K562 (cell line): ENCODE results near the gene LGALS3. TPM values are rescaled to one million over a fixed set of nuclear protein-coding genes. Genes with fewer than 3 reads are reported as not detected.

ENCODE experiments used
- ATAC-seq: fragments of 200-7000 bp; cut with Tn5 transposase; 3 replicates; pipeline ENCODE4 v1.9.1; 2020; ENCODE audit warnings: moderate library complexity
- BruUV-seq: library from RNA; stranded (reverse); fragments of 400-500 nt; replicated peaks from 2 replicates; lab custom pipeline; 2021; lab: Mats Ljungman, UMichigan
- CTCF ChIA-PET: fragments of 300-600 bp; formaldehyde crosslinking; extraction: SDS; loops from one replicate; lab custom pipeline; 2021; ENCODE audit warnings: low intra/inter-chr PET ratio; lab: Yijun Ruan, JAX
- POLR2A ChIA-PET: fragments of 300-600, 350-650 bp; sonication (Branson Sonifier 250); formaldehyde crosslinking; extraction: SDS; loops from one replicate; lab custom pipeline; 2021; ENCODE audit warnings: antibody characterized with exemption, inconsistent platforms; lab: Yijun Ruan, JAX
- DNase-seq, 4 experiments: peaks; one replicate each; pipeline versions ENCODE4 v3.0.0 to v3.0.0-alpha.2; 2011 to 2018; ENCODE audit warnings: low spot score in 3 of 4, mixed read lengths in 3 of 4; ENCODE audit errors: extremely low read depth in 1 of 4
- FAIRE-seq: peaks from 2 replicates; lab custom pipeline; 2011; peaks lifted over from hg19 to GRCh38; lab: Jason Lieb, UNC
- H2AFZ ChIP-seq: 2 replicates; pipeline ENCODE4 v1.6.0; 2011; ENCODE audit warnings: low read depth, low read length, control low read depth, inconsistent platforms
- H3K27ac ChIP-seq: fragments of 200-600 bp; 3 replicates; pipeline ENCODE4 v1.8.0; 2011; ENCODE audit warnings: low read depth, mild to moderate bottlenecking, control low read depth, inconsistent platforms, low read length, moderate library complexity, mixed read lengths; ENCODE audit errors: extremely low read depth
- H3K27me3 ChIP-seq, 2 experiments: fragments of 300-600 bp in 1 of 2; 2 replicates in 1 of 2; 3 replicates in 1 of 2; pipeline versions ENCODE4 v1.6.0 to v1.8.0; 2011; ENCODE audit warnings: inconsistent platforms in 2 of 2, low read length in 2 of 2, mild to moderate bottlenecking in 1 of 2, mixed read lengths in 1 of 2, moderate library complexity in 1 of 2; ENCODE audit not compliant: control insufficient read depth in 2 of 2, insufficient read depth in 2 of 2
- H3K36me3 ChIP-seq: fragments of 300-600 bp; 3 replicates; pipeline ENCODE4 v1.8.0; 2011; ENCODE audit warnings: mild to moderate bottlenecking, low read length, inconsistent platforms; ENCODE audit not compliant: control insufficient read depth, insufficient read depth
- H3K4me1 ChIP-seq, 2 experiments: fragments of 200-600 bp in 1 of 2; replicated peaks in 1 of 2; 2 replicates in 1 of 2; 3 replicates in 1 of 2; pipeline versions ENCODE4 v1.5.1 to v1.8.0; 2011; ENCODE audit warnings: inconsistent platforms in 2 of 2, low read length in 2 of 2, mild to moderate bottlenecking in 1 of 2, mixed read lengths in 1 of 2, moderate library complexity in 1 of 2; ENCODE audit not compliant: control insufficient read depth in 2 of 2, insufficient read depth in 2 of 2
- H3K4me2 ChIP-seq: 2 replicates; pipeline ENCODE4 v1.6.1; 2011; ENCODE audit warnings: low read length, control low read depth, inconsistent platforms, mixed read lengths; ENCODE audit not compliant: insufficient read depth
- H3K4me3 ChIP-seq: fragments of 200-600 bp; sonication (generic), shearing (Covaris generic); 2 replicates; pipeline ENCODE4 v1.5.1; 2016; ENCODE audit warnings: control low read depth, inconsistent platforms
- H3K79me2 ChIP-seq: fragments of 200-600 bp; 3 replicates; pipeline ENCODE4 v1.8.0; 2011; ENCODE audit warnings: low read length, inconsistent platforms; ENCODE audit not compliant: control insufficient read depth, insufficient read depth
- H3K9ac ChIP-seq, 2 experiments: 2 replicates each; pipeline versions ENCODE4 v1.6.0 to v1.6.1; 2011; ENCODE audit warnings: low read depth in 2 of 2, low read length in 2 of 2, control low read depth in 1 of 2, inconsistent platforms in 1 of 2, mild to moderate bottlenecking in 1 of 2, mixed read lengths in 1 of 2; ENCODE audit not compliant: insufficient read depth in 1 of 2
- H3K9me1 ChIP-seq: one replicate; pipeline ENCODE4 v1.6.0; 2011; ENCODE audit warnings: inconsistent platforms, mild to moderate bottlenecking, low read length, moderate library complexity; ENCODE audit not compliant: control insufficient read depth, insufficient read depth
- H3K9me3 ChIP-seq: replicated peaks from 2 replicates; pipeline ENCODE4 v1.5.1; 2011; ENCODE audit warnings: low read depth, low read length, inconsistent platforms; ENCODE audit not compliant: control insufficient read depth, insufficient read depth
- H4K20me1 ChIP-seq: replicated peaks from 2 replicates; pipeline ENCODE4 v1.6.1; 2011; ENCODE audit warnings: low read length, inconsistent platforms, mixed read lengths; ENCODE audit not compliant: control insufficient read depth, insufficient read depth
- CHAMP1 ChIP-seq: fragments of 450-650 bp; IDR thresholded peaks from 2 replicates; pipeline ENCODE4 v1.6.1; 2016; ENCODE audit warnings: mild to moderate bottlenecking
- FOXK2 ChIP-seq, 2 experiments: fragments of 450-650 bp; IDR thresholded peaks in 1 of 2; conservative IDR thresholded peaks in 1 of 2; 2 replicates each; pipeline ENCODE4 v1.6.1; 2016; ENCODE audit warnings: low read depth in 2 of 2, mild to moderate bottlenecking in 1 of 2
- NFYB ChIP-seq: IDR thresholded peaks from 2 replicates; pipeline ENCODE4 v1.6.1; 2011; ENCODE audit warnings: mild to moderate bottlenecking, moderate library complexity; ENCODE audit not compliant: insufficient read length; ENCODE audit errors: extremely low read depth
- TFAP4 ChIP-seq: sonication (generic); formaldehyde crosslinking; IDR thresholded peaks from 2 replicates; pipeline ENCODE4 v1.8.0; 2022; ENCODE audit warnings: missing genetic modification reagents, mild to moderate bottlenecking, moderate library complexity, borderline replicate concordance
- WGBS: fragments of 100-300 bp; shearing (Covaris generic); methylation state at CpG from one replicate; pipeline ENCODE4 v1.1.6; 2016; ENCODE audit warnings: low coverage, mixed read lengths; ENCODE audit not compliant: insufficient coverage; ENCODE audit errors: missing lambda C conversion rate; 5-methylcytosine and 5-hydroxymethylcytosine counted together
- in situ Hi-C: fragments of 300-500 bp; cut with MboI; formaldehyde crosslinking; loops from 4 replicates; pipeline ENCODE4 v1.15.0; 2018; ENCODE audit warnings: inconsistent platforms, mixed read lengths
- intact Hi-C: fragments of 100-400 bp; cut with micrococcal nuclease; formaldehyde crosslinking; loops from 2 replicates; pipeline ENCODE4 v1.14.2; 2022
- polyA plus RNA-seq, 8 experiments: library from polyadenylated mRNA; depleted of rRNA in 4 of 8; stranded (reverse) in 5 of 8; unstranded in 3 of 8; fragments of >200 nt; fragmentation: Nextera tagmentation in 2 of 8; fragmentation: Illumina TruSeq in 1 of 8; extraction: Ambion mirVana in 2 of 8; extraction: Trizol in 1 of 8; gene quantifications; 2 replicates each; pipeline versions ENCODE4 v1.2.1 to v1.2.3, GENCODE V29; 2011 to 2014; ENCODE audit warnings: inconsistent platforms in 1 of 8, missing spikeins in 1 of 8
- total RNA-seq, 7 experiments: library from RNA; depleted of rRNA in 6 of 7; stranded (reverse); fragments of >200 nt in 6 of 7; fragmentation: Illumina TruSeq in 2 of 7; extraction: Trizol in 2 of 7; gene quantifications; 2 replicates each; pipeline versions ENCODE4 v1.2.1 to v1.2.3, GENCODE V29; 2011 to 2021; ENCODE audit warnings: low replicate concordance in 1 of 7

Gene LGALS3
- total and polyA plus RNA-seq, 9 of the 15 experiments (the other 6 are each of a cell fraction or from before 2014, with no cell fraction given): 0.04 to 1.9 (median 1.1) TPM

GRCh38 chr14:55192054-55192621, 63.1 kb downstream of the LGALS3 start:
- peaks cover 40% of the 10 kb centered on the region for H3K79me2 ChIP-seq
- BruUV-seq: TSS peak; percentile 92
- CTCF ChIA-PET: no interaction called here
- in situ Hi-C loops: no loop called here
- no peak for TF ChIP-seq CHAMP1
- TF ChIP-seq FOXK2 (conservative IDR thresholded peaks at IDR 0.05 in 1 of 2, IDR thresholded peaks at IDR 0.05 in 1 of 2; ENCODE audit: low read depth in 2 of 2): 0 out of 4 replicates have a peak, but pooled peaks of 1 of the 2 experiments have one; percentile 33
- 0 out of 2 replicates have a peak, but pooled peaks have one; percentile 1 for TF ChIP-seq TFAP4 (CRISPR knock-in tag)
- TF ChIP-seq NFYB: peak; percentile 73
- H3K27ac ChIP-seq: peak overlapping the region; percentile 52; the same call in 2 of the 3 replicates
- H3K4me3 ChIP-seq: peak overlapping the region; percentile 77
- peaks cover 20% of the 10 kb centered on the region; the same call in 2 of the 3 replicates for H3K36me3 ChIP-seq
- DNase-seq: peak in 2 of 4 experiments; percentile 41 to 44
- H4K20me1 ChIP-seq: no peaks in the 10 kb centered on the region
- POLR2A ChIA-PET: interaction anchor here (0.7 to 1.8 kb wide), 2 partner anchors 9 to 80 kb away, joined by 3 to 10 read pairs; no protein-coding TSS in a partner anchor
- ATAC-seq: no peak
- FAIRE-seq: no peak
- intact Hi-C loops: no loop called here
- H3K9ac ChIP-seq: peak overlapping the region; percentile 62 to 82
- H3K9me1 ChIP-seq: no peaks in the 10 kb centered on the region
- H3K4me2 ChIP-seq: peak overlapping the region; percentile 91
- peak overlapping the region; percentile 95 for H2AFZ ChIP-seq
- 19% methylated on average over 11 of the region's 11 CpGs for WGBS
- peaks cover 4 to 5% of the 10 kb centered on the region in 2 experiments; a peak in 2 of 5 replicates for H3K4me1 ChIP-seq
- H3K9me3 ChIP-seq: no peaks in the 10 kb centered on the region
- no peaks in the 10 kb centered on the region for H3K27me3 ChIP-seq
